H1 (cell line): ENCODE results near the gene A2ML1. TPM values are rescaled to one million over a fixed set of nuclear protein-coding genes. Genes with fewer than 3 reads are reported as not detected.

ENCODE experiments used
- BACH1 ChIP-seq: IDR thresholded peaks from 2 replicates; pipeline ENCODE4 v1.6.1; 2012; ENCODE audit warnings: low read length, improper control_type of control experiment
- BCL11A ChIP-seq, 2 experiments: IDR thresholded peaks; one replicate each; pipeline ENCODE4 v1.6.1; 2011; ENCODE audit warnings: low read depth in 2 of 2, low read length in 2 of 2, mild to moderate bottlenecking in 2 of 2
- CREB1 ChIP-seq: IDR thresholded peaks from 2 replicates; pipeline ENCODE4 v1.6.1; 2012; ENCODE audit warnings: inconsistent platforms
- CTCF ChIP-seq, 3 experiments: IDR thresholded peaks; 1 replicate in 2 of 3; 2 replicates in 1 of 3; pipeline versions ENCODE4 v1.5.1 to v1.6.1; 2011; ENCODE audit warnings: low read length in 3 of 3, mild to moderate bottlenecking in 3 of 3, inconsistent platforms in 2 of 3, low read depth in 1 of 3, moderate library complexity in 1 of 3; ENCODE audit not compliant: insufficient read depth in 1 of 3; ENCODE audit errors: control extremely low read depth in 1 of 3
- EGR1 ChIP-seq: IDR thresholded peaks from 2 replicates; pipeline ENCODE4 v1.6.1; 2011; ENCODE audit warnings: low read depth, low read length, borderline replicate concordance
- EP300 ChIP-seq, 2 experiments: IDR thresholded peaks; 1 replicate in 1 of 2; 2 replicates in 1 of 2; pipeline ENCODE4 v1.6.1; 2011 to 2012; ENCODE audit warnings: low read depth in 2 of 2, low read length in 2 of 2, mild to moderate bottlenecking in 2 of 2, borderline replicate concordance in 1 of 2, inconsistent platforms in 1 of 2, moderate library complexity in 1 of 2
- FOSL1 ChIP-seq: IDR thresholded peaks from 2 replicates; pipeline ENCODE4 v1.6.1; 2011; ENCODE audit warnings: mild to moderate bottlenecking, low read depth, low read length, moderate library complexity; ENCODE audit not compliant: insufficient read depth
- HDAC2 ChIP-seq, 2 experiments: fragments of 300-600 bp in 1 of 2; sonication (generic) in 1 of 2; IDR thresholded peaks; 2 replicates each; pipeline ENCODE4 v1.6.1; 2011 to 2012; ENCODE audit warnings: low read depth in 2 of 2, low read length in 2 of 2, mild to moderate bottlenecking in 2 of 2, moderate library complexity in 2 of 2, borderline replicate concordance in 1 of 2, inconsistent platforms in 1 of 2
- JUN ChIP-seq: IDR thresholded peaks from 2 replicates; pipeline ENCODE4 v1.6.1; 2011; ENCODE audit warnings: low read depth, mild to moderate bottlenecking, improper control_type of control experiment, low read length
- KDM4A ChIP-seq: IDR thresholded peaks from one replicate; pipeline ENCODE4 v1.7.1; 2012; ENCODE audit warnings: low read depth, mild to moderate bottlenecking, moderate library complexity, low read length, inconsistent platforms; ENCODE audit not compliant: severe bottlenecking
- KDM5A ChIP-seq: fragments of 200-600 bp; IDR thresholded peaks from 2 replicates; pipeline ENCODE4 v1.7.1; 2012; ENCODE audit warnings: mild to moderate bottlenecking, low read length, inconsistent platforms, mixed read lengths
- NANOG ChIP-seq: IDR thresholded peaks from 2 replicates; pipeline ENCODE4 v1.6.1; 2011; ENCODE audit warnings: low read length, low read depth, mild to moderate bottlenecking, inconsistent platforms; ENCODE audit not compliant: insufficient read depth, poor library complexity, severe bottlenecking
- POLR2AphosphoS5 ChIP-seq: IDR thresholded peaks from 2 replicates; pipeline ENCODE4 v1.6.1; 2011; ENCODE audit warnings: low read depth, low read length
- RBBP5 ChIP-seq: IDR thresholded peaks from 2 replicates; pipeline ENCODE4 v1.7.1; 2012; ENCODE audit warnings: low read depth, mild to moderate bottlenecking, inconsistent platforms, low read length, moderate library complexity, borderline replicate concordance
- SAP30 ChIP-seq: fragments of 300-600 bp; sonication (generic); IDR thresholded peaks from 2 replicates; pipeline ENCODE4 v1.7.1; 2012; ENCODE audit warnings: low read length, moderate library complexity, mild to moderate bottlenecking, inconsistent platforms; ENCODE audit not compliant: insufficient read depth, insufficient replicate concordance
- SP2 ChIP-seq: IDR thresholded peaks from 2 replicates; pipeline ENCODE4 v1.6.1; 2012; ENCODE audit warnings: mild to moderate bottlenecking, low read length, inconsistent platforms
- SUZ12 ChIP-seq: fragments of 200-600 bp; sonication (generic); IDR thresholded peaks from 2 replicates; pipeline ENCODE4 v1.6.1; 2012; ENCODE audit warnings: mild to moderate bottlenecking, inconsistent platforms, low read length, moderate library complexity, mixed read lengths
- TAF1 ChIP-seq: IDR thresholded peaks from 2 replicates; pipeline ENCODE4 v1.6.1; 2011; ENCODE audit warnings: mild to moderate bottlenecking, low read depth, low read length
- TAF7 ChIP-seq: optimal IDR thresholded peaks from 2 replicates; pipeline ENCODE3; 2011; ENCODE audit warnings: low read depth, mild to moderate bottlenecking, inconsistent platforms, low read length, moderate library complexity, borderline replicate concordance
- YY1 ChIP-seq: IDR thresholded peaks from 2 replicates; pipeline ENCODE4 v1.6.1; 2011; ENCODE audit warnings: low read depth, mild to moderate bottlenecking, low read length
- ZNF274 ChIP-seq: IDR thresholded peaks from 2 replicates; pipeline ENCODE4 v1.7.0; 2012; ENCODE audit warnings: low read length, borderline replicate concordance; ENCODE audit errors: extremely low read depth
- polyA plus RNA-seq, 7 experiments: library from polyadenylated mRNA; depleted of rRNA in 3 of 7; stranded (reverse) in 5 of 7; unstranded in 2 of 7; fragments of >200 nt in 5 of 7; fragments of 200-250 nt in 2 of 7; gene quantifications; 1 replicate in 5 of 7; 2 replicates in 1 of 7; 4 replicates in 1 of 7; pipeline versions ENCODE4 v1.2.1 to v1.2.3, GENCODE V29; 2011 to 2013; ENCODE audit warnings: missing spikeins in 2 of 7, mixed read lengths in 2 of 7
- total RNA-seq: library from RNA; stranded (reverse); fragmentation: NEBNext Ultra II Directional; extraction: Animal tissue kit (Norgen Biotek cat#: 25700); gene quantifications from 2 replicates; pipeline ENCODE4 v1.2.1, GENCODE V29; 2021

Gene A2ML1
- total and polyA plus RNA-seq, 2 of the 8 experiments (the other 6 are each of a cell fraction or from before 2014, with no cell fraction given) = 10.2 to 10.3 TPM

GRCh38 chr12:8911606-8912268 lies 89.3 kb downstream of the A2ML1 start (continued):
- TF ChIP-seq CTCF (IDR thresholded peaks at IDR 0.05; ENCODE audit: control extremely low read depth in 1 of 3, insufficient read depth in 1 of 3, low read depth in 1 of 3, low read length in 3 of 3) (no peak), NANOG (peak; percentile 96), SAP30 (no peak), SUZ12 (no peak), HDAC2 (IDR thresholded peaks at IDR 0.05; ENCODE audit: borderline replicate concordance in 1 of 2, low read depth in 2 of 2, low read length in 2 of 2) (peak; percentile 40 to 78; a peak in 3 of 4 replicates), BCL11A (IDR thresholded peaks at IDR 0.05; ENCODE audit: low read depth in 2 of 2, low read length in 2 of 2) (peak; percentile 49 to 56), TAF1 (no peak), KDM4A (no peak), FOSL1 (no peak), POLR2AphosphoS5 (no peak), JUN (no peak; the same call in 1 of the 2 replicates), RBBP5 (no peak), CREB1 (no peak), TAF7 (no peak), EP300 (IDR thresholded peaks at IDR 0.05; ENCODE audit: borderline replicate concordance in 1 of 2, low read depth in 2 of 2, low read length in 2 of 2) (peak in 1 of 2 experiments; percentile 91; a peak in 2 of 3 replicates), EGR1 (no peak), YY1 (no peak), SP2 (no peak), KDM5A (no peak), BACH1 (no peak), ZNF274 (no peak)
